RWPE2 (cell line): ENCODE data around the gene NPC2.
A peak's percentile ranks its signal among the peaks of the same experiment; 100 is the strongest.

ENCODE experiments used
- ATAC-seq: fragments of 200-7000 bp; cut with Tn5 transposase; 3 replicates; pipeline ENCODE4 v1.9.1; 2021; ENCODE audit warnings: low read depth
- DNase-seq: peaks from one replicate; pipeline ENCODE4 v3.0.0-alpha.2; 2020; ENCODE audit warnings: low spot score
- H3K27ac ChIP-seq: fragments of 450-650 bp; 2 replicates; pipeline ENCODE4 v1.5.1; 2017; ENCODE audit warnings: mild to moderate bottlenecking; ENCODE audit not compliant: poor library complexity, severe bottlenecking
- H3K27me3 ChIP-seq: fragments of 250-450 bp; sonication (Bioruptor Pico); 2 replicates; pipeline ENCODE4 v1.5.1; 2021; ENCODE audit warnings: mild to moderate bottlenecking, moderate library complexity; ENCODE audit not compliant: insufficient read depth, poor library complexity, severe bottlenecking
- H3K36me3 ChIP-seq: fragments of 250-450 bp; sonication (Bioruptor Pico); 2 replicates; pipeline ENCODE4 v1.5.1; 2020; ENCODE audit warnings: low read depth, mild to moderate bottlenecking, moderate library complexity
- H3K4me1 ChIP-seq: fragments of 250-450 bp; sonication (Bioruptor Pico); 2 replicates; pipeline ENCODE4 v1.5.1; 2021; ENCODE audit warnings: mild to moderate bottlenecking, moderate library complexity; ENCODE audit not compliant: insufficient read depth, poor library complexity, severe bottlenecking
- H3K4me3 ChIP-seq: fragments of 250-450 bp; sonication (Bioruptor Pico); 2 replicates; pipeline ENCODE4 v1.5.1; 2021; ENCODE audit warnings: mild to moderate bottlenecking, moderate library complexity; ENCODE audit not compliant: severe bottlenecking
- H3K9me3 ChIP-seq: fragments of 250-450 bp; sonication (Bioruptor Pico); 2 replicates; pipeline ENCODE4 v1.5.1; 2021; ENCODE audit warnings: mild to moderate bottlenecking, moderate library complexity; ENCODE audit not compliant: severe bottlenecking
- TF ChIP-seq, protein P1 (sequence below): fragments of 450-650 bp; IDR thresholded peaks from one replicate; pipeline ENCODE4 v1.5.1; 2017; ENCODE audit warnings: mild to moderate bottlenecking, moderate library complexity; ENCODE audit not compliant: poor library complexity, severe bottlenecking

Gene NPC2

DNA sequence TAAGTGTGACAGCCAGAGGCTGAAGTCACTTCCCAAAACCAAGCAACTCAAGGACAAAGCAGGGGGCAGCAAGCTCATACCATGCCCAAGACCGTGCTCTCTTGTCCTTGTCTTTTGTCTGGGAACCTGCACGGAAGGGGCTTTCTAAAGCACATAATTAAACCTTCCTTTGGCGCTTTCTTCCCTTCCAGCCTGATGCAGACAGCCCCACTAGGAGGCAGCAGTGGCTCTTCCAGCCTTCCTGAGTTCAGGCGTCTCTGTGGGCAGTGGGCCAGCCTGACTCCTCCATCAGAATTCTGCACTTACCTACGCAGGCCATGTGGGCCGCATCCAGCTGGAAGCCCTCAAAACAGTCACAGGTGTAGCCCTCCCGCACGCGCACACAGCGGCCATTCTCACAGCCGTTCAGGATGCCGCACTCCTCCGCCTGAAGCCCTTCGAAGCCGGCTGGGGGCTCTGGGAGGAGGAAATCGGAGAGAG is 8.1 kb upstream of the NPC2 start:
- no peak overlapping the region for H3K27ac ChIP-seq
- no peaks in the 10 kb centered on the region for H3K4me1 ChIP-seq
- no peak overlapping the region for H3K4me3 ChIP-seq
- no peaks in the 10 kb centered on the region for H3K9me3 ChIP-seq
- no peaks in the 10 kb centered on the region for H3K27me3 ChIP-seq
- peak; percentile 8; the same call in 1 of the 3 replicates for ATAC-seq
- peak; percentile 61 for DNase-seq
- peaks cover 69% of the 10 kb centered on the region for H3K36me3 ChIP-seq
- TF ChIP-seq, protein P1, sequence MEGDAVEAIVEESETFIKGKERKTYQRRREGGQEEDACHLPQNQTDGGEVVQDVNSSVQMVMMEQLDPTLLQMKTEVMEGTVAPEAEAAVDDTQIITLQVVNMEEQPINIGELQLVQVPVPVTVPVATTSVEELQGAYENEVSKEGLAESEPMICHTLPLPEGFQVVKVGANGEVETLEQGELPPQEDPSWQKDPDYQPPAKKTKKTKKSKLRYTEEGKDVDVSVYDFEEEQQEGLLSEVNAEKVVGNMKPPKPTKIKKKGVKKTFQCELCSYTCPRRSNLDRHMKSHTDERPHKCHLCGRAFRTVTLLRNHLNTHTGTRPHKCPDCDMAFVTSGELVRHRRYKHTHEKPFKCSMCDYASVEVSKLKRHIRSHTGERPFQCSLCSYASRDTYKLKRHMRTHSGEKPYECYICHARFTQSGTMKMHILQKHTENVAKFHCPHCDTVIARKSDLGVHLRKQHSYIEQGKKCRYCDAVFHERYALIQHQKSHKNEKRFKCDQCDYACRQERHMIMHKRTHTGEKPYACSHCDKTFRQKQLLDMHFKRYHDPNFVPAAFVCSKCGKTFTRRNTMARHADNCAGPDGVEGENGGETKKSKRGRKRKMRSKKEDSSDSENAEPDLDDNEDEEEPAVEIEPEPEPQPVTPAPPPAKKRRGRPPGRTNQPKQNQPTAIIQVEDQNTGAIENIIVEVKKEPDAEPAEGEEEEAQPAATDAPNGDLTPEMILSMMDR: peak; percentile 44

DNA sequence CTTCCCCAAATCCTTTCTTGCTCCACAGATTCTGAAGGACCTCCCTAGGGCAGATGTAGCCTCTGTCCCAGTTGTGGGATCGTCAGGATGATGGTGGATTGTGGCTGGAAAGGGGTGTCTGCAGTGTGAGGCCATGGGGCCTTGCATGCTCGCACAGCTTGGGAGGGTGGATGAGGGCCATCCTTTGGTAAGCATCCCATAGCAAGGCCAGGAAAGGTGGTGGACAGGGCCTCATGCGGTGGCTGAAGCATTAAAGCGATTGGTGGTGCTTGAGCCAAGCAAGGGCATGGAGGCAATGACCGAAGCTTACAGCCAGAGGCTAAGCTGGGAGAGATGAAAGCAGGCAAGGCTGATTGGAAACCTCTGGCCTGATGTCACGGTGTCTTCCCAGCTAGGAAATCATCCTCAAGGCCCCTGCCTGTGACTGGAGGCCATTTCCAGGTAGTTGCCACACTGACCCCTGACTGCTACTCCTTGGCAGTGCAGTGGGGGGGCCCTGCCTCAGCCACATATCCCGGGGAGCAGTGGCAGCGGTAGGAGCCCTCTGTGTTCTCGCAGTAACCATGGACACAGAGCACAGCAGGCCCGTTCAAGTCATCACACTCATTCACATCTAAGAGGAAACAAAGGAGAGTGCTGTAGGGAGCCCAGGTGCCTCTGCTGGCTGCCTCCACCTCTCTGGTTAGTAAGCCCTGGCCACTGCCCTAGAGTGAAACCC is 7.5 kb upstream of the NPC2 start:
- no peak overlapping the region for H3K4me3 ChIP-seq
- no peaks in the 10 kb centered on the region for H3K9me3 ChIP-seq
- no peaks in the 10 kb centered on the region for H3K27me3 ChIP-seq
- peaks cover 69% of the 10 kb centered on the region for H3K36me3 ChIP-seq
- H3K4me1 ChIP-seq: peaks cover under 1% of the 10 kb centered on the region
- no peak overlapping the region for H3K27ac ChIP-seq
- peak; percentile 56 for DNase-seq
- peak; percentile 3; the same call in 1 of the 3 replicates for ATAC-seq
- TF ChIP-seq, protein P1: no peak

DNA sequence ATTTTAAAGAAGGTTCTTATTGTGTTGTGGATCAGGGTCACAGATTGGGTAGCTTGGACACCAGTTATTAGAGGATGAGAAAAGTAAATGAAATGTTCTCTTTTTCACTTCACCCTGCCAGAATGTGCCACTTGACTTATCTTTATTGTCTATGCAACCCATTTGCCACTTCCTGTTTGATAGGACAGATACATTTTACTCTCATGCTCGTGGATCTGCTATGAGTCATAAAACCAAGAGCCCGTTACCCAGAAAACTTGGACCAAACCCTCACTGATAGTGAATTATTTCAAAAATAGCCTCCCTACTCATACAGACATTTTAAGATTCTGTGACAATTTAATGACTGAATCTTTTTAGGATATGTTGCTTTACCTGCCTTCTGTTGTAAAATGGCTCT is 2.3 kb upstream of the NPC2 start:
- DNase-seq (no peak), ATAC-seq (no peak)
- H3K4me3 ChIP-seq: no peak overlapping the region
- H3K27me3 ChIP-seq: no peaks in the 10 kb centered on the region
- TF ChIP-seq, protein P1: no peak
- peaks cover 43% of the 10 kb centered on the region for H3K36me3 ChIP-seq
- H3K27ac ChIP-seq: peak overlapping the region; percentile 52
- peaks cover 26% of the 10 kb centered on the region for H3K4me1 ChIP-seq
- H3K9me3 ChIP-seq: no peaks in the 10 kb centered on the region

DNA sequence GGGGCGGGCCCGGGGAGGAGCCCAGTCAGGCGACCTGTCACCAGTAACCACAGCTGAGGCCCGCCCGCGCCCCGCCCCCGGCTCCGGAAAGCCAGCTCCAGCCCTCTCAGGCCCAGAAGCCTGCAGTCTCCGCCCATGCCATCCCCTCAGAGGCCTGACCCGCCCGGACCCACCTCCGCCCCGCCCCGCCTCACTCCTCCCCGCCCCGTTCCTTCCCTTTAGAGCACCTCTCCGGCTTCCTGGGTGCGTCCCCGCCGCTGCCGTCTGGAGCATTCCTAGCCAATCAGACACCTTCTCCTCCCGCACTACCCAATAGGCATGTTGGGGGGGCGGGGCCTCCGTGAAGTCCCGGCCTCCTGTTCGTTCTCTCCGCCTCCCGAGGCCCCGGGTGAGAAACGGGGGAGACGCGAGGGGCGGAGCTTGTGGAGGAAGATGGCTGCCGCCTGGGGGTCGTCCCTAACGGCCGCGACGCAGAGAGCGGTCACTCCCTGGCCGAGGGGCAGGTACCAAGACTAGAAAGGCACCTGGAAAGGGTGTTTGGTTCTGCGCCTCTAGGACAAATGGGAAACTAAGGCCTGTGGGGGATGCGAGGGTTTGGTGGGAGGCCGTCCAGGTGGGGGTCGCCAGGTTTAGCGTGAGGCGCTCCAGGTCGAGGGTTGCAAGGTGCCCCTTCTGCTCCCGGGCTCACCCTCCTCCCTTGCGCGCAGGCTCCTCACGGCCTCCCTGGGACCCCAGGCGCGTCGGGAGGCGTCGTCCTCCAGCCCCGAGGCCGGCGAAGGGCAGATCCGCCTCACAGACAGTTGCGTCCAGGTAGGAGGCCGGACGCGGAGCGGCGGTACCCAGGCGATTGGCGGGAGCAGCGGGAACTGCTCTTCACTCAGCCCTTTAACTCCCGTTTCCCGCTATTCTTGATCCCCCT is 497 bp upstream of the NPC2 start, which contains the start of gene ISCA2:
Gene ISCA2, plus strand, starts transcription at position 423 of the 919 bp plus-strand sequence. Its CDS starts 10 bp downstream, at position 433.
- H3K27ac ChIP-seq: peak within 1 kb of the TSS; percentile 52
- peaks cover 44% of the 10 kb centered on the region for H3K4me1 ChIP-seq
- ATAC-seq: peak; percentile 85
- H3K9me3 ChIP-seq: no peaks in the 10 kb centered on the region
- peaks cover 29% of the 10 kb centered on the region for H3K36me3 ChIP-seq
- TF ChIP-seq, protein P1: no peak
- peak; percentile 100 for DNase-seq
- peak within 1 kb of the TSS; percentile 97 for H3K4me3 ChIP-seq
- H3K27me3 ChIP-seq: no peaks in the 10 kb centered on the region
